ENCODE results near the gene A4GNT.
"Not testable (repeated sequence)": the region's sequence is repeated elsewhere in the genome, so short reads cannot be mapped to it uniquely, and the experiment has no call there.

A4GNT gene

GRCh38 chr3:138132239-138132638 lies at the start of gene A4GNT:
Gene A4GNT, minus strand, starts transcription at chr3:138132390. Its CDS starts 1,134 bp downstream, at chr3:138131256.
- DNase-seq: no peak

GRCh38 chr3:138180375-138181029 lies 48.3 kb upstream of the A4GNT start:
- DNase-seq: no peak

DNA sequence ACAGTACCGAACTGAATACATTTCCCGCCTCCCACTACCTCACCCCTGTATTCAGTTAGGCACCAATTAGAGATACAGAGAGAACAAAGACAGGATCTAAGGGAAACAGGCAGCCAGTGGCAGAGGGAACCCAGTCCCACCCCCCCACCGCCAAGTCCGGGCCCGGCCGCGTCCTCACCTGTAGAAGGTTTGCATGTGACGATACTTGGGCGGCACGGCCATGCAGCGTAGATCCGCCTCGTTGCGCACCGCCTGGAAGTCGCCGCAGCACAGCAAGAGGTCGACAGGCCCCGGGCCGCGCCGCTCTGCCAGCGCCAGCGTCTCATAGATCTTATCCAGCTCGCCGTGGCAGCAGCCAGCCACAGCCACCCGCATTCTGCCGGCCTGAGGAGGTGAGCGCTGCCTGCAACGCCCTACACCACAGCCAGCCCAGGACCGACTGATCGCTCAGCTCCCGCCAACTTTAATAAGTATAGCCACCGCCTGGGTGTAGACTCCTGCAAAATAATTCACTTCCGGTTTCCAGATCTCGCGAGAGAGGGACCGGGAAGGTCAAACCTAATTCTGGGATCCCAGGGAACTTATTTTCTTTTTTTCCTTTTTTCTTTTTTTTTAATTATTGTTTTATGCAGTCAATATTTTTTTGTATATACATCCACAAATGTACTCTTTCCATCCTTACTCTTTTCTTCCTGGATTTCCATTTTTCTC lies 42.4 kb upstream of the A4GNT start, which contains the start of gene DBR1:
DBR1 (minus strand) TSS at position 501 of the 711 bp plus-strand sequence; CDS start at position 375, 126 bp downstream.
- DNase-seq: peak; percentile 93

- DNase-seq: no peak
Measured at GRCh38 chr3:138173769-138174420, 41.7 kb upstream of the A4GNT start.

DNA sequence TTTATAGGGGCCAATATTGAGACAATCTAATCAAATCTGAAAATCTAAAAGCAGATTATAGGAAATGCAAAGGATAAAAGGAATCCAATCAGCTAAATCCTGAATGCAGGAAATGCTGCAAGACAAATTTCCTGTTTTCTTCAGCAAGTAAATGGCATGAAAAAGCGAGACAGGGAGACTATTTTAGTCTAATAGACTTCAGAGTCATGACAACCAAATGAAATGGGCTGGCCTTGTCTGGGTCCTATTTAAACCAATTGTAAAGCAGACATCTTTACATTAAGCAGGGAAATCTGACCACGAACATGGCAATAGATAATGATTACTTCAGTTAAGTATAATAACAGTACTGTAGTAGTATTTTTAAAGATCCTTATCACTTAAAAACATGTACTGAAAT lies 40.4 kb upstream of the A4GNT start:
- no peak for DNase-seq

- no peak for DNase-seq
Measured at GRCh38 chr3:138165061-138165460, 32.9 kb upstream of the A4GNT start.

DNA sequence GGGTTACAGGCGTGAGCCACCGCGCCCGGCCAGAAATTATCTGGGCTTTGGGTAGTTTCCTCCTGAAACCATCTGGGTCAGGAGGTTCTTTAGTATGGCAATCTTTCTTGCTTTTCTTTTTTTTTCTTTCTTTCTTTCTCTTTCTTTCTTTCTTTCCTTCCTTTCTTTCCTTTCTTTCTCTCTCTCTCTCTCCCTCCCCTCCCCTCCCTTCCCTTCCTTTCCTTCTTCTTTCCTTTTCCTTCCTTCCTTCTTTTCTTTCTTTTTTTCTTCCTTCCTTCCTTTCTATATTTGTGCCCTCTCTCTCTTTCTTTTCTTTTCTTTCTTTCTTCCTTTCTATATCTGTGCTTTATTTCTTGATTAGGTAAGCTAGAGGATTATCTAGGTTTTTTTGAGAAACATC lies 25.6 kb upstream of the A4GNT start:
- no peak for DNase-seq

DNA sequence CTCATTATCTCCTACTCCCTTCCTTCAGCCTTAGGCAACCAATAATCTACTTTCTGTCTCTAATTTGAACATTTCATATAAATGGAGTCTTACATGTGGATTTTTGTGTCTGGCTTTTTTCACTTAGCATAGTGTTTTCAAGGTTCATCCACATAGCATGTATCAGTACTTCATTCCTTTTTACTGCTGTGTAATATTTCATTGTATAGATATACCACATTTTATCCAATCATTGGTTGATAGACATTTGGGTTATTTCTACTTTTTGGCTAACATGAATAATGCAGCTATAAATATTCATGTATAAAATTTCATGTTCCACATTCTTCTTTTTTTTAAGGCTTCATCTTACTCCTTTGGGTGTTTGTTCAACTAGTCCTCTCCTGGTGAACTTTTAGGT lies 22.3 kb upstream of the A4GNT start:
- no peak for DNase-seq

GRCh38 chr3:138148503-138148902 lies 16.3 kb upstream of the A4GNT start:
- DNase-seq: no peak

- DNase-seq: not testable (repeated sequence)
Measured at GRCh38 chr3:138142181-138142580, 10.0 kb upstream of the A4GNT start.

- no peak for DNase-seq
Measured at GRCh38 chr3:138140940-138141339, 8.8 kb upstream of the A4GNT start.

- no peak for DNase-seq
Measured at GRCh38 chr3:138139691-138140090, 7.5 kb upstream of the A4GNT start.

- DNase-seq: no peak
Measured at GRCh38 chr3:138137861-138138260, 5.7 kb upstream of the A4GNT start.

DNA sequence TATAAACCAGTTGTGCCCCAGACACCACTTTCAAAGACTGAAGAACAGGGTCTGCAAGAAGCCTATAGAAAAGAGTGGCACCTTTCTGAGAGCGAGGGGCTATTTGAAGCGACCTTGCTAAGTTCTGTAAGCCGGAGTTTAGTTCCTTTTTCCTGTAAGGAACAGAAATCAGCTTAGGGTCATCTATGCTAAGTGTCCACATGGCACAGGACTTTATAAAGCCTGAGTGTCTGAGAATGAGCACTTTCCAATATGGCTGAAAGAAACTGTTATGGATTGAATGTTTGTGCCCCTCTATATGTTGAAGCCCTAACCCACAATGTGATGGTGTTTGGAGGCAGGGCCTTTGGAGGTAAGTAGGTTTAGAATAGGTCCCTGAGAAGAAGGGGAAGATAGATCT lies 4.0 kb upstream of the A4GNT start:
- DNase-seq: no peak

- no peak for DNase-seq
Measured at GRCh38 chr3:138135833-138136194, 3.6 kb upstream of the A4GNT start.

DNA sequence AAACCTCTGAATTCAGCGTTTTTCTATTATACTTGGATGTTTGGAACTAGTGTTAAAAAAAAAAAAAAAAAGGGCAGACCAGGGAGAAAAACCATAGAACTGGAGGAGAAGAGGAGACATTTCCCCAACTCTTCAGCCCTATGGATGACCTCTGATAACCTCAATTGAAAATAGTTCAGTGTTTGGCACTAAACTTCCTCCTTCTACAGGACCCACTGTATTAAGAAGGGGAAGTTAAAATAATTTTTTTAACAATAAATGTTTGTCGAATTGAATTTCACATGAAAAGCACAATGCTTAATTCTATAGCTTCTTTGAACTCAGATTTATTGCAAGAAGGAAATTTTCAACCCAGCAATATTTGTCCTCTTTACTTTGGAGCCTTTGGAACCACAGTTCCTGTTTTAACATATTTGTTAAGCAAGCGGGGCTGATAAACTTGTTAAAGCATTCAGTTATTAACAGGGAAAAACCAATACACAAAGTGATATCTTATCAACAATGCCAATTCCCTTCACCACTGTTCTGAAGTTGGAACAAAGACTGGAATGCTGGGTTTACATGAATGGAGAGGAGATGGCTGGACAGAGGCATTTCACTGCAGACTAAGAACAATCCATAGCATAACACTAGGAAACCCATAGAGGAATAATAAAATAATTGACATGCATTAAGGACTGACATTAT lies 3.1 kb upstream of the A4GNT start:
- no peak for DNase-seq

DNA sequence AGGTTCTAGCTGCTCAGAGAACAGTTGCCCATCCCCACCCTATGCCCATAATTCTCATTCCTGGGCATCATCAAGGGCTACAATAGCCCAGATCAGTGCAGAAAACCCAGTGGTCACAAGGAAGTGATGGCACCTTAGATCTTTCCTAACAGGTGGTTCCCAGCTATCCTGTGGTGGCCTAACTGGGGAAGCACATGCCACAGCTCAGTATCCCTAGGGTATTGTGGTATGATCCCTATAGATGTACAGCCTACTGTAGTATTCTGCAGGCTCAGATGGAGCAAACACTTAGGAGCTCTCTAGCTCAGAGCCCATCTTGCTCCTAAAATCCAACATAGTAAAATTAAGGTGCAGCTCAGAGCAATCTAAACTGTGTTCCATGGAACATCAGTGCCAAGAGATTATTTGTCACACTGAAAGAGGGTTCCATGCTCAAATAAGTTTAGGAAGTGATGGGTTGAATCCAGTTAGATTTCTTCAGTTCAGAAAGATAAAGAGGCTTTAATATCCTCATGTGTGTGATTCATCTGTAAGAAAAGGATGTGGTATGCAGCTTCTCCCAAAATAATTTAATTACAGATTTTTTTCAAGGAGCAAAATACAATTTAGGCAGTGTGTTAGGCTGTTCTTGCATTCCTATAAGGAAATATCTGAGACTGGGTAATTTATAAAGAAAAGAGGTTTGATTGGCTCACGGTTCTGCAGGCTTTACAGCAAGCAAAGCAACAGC lies 4.4 kb downstream of the A4GNT start:
- DNase-seq: no peak

- no peak for DNase-seq
Measured at GRCh38 chr3:138125548-138126221, 6.5 kb downstream of the A4GNT start.

- no peak for DNase-seq
Measured at GRCh38 chr3:138124706-138125355, 7.4 kb downstream of the A4GNT start.

- no peak for DNase-seq
Measured at GRCh38 chr3:138124188-138124587, 8.0 kb downstream of the A4GNT start.

DNA sequence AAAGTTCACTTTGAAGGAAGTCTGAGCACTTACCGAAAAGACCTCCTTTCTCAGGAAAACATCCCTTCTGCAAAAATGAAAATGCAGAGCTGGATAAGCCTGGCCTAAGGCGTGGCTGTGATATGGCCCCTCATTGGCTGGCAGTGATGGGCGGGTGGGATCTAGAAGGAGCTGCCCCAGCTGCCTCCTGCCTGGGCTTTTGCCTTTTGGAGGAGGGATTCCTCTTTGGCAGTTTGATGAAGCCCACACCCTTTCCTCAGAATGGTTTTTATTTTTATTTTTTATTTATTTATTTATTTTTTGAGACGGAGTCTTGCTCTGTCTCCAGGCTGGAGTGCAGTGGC lies 12.8 kb downstream of the A4GNT start:
- DNase-seq: no peak

Measured in retina (tissue), 1 donor.